ENCODE measurements around the gene CDH9. TPM values are rescaled to one million over a fixed set of nuclear protein-coding genes. Genes with fewer than 3 reads are reported as not detected.

Gene CDH9
- total RNA-seq, 4 donors from 2014 or later, result not detected

GRCh38 chr5:27026063-27026462 lies 12.3 kb downstream of the CDH9 start:
- no peak for DNase-seq
- H3K36me3 ChIP-seq, result no peaks in the 10 kb centered on the region
- in situ Hi-C loops (cut with MboI; ENCODE audit: low sequenced_read_pairs in 4 of 4) (no loop called here), intact Hi-C loops (cut with DNase I; ENCODE audit: low total_unique reads) (no loop called here)
- no peak for ATAC-seq
- H3K9me3 ChIP-seq, result no peaks in the 10 kb centered on the region
- no peaks in the 10 kb centered on the region for H3K4me1 ChIP-seq
- TF ChIP-seq CTCF (IDR thresholded peaks at IDR 0.05 in 4 of 5, conservative IDR thresholded peaks at IDR 0.05 in 1 of 5), result no peak
- no peak for TF ChIP-seq POLR2A (IDR thresholded peaks at IDR 0.05)
- H3K27me3 ChIP-seq, result no peaks in the 10 kb centered on the region
- no peak overlapping the region for H3K27ac ChIP-seq
- no peak overlapping the region for H3K4me3 ChIP-seq

DNA sequence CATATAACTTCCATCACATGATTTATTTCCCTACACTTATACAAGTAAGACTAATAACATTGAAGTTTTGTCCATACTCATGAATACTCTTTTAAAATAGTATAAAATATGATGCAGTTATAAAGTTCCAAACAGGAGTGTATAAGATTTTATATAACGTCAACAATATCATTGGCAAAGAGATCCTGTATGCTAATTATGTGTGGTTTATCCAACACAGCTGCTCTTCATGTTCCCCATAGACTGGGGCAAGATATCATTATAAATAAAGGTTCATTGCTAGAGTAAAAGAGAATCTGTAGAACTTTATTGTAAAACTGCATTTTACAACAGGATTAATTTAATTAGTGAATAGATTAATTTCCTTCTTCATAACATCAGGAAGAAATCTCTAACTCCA lies 16.9 kb downstream of the CDH9 start:
- in situ Hi-C loops (cut with MboI; ENCODE audit: low sequenced_read_pairs in 4 of 4) (no loop called here), intact Hi-C loops (cut with DNase I; ENCODE audit: low total_unique reads) (no loop called here)
- no peak for DNase-seq
- Histone ChIP-seq H3K27me3 (no peaks in the 10 kb centered on the region), H3K36me3 (no peaks in the 10 kb centered on the region), H3K27ac (no peak overlapping the region), H3K4me1 (no peaks in the 10 kb centered on the region), H3K4me3 (no peak overlapping the region), H3K9me3 (no peaks in the 10 kb centered on the region)
- no peak for ATAC-seq
- TF ChIP-seq POLR2A (IDR thresholded peaks at IDR 0.05) (no peak), CTCF (IDR thresholded peaks at IDR 0.05 in 4 of 5, conservative IDR thresholded peaks at IDR 0.05 in 1 of 5) (no peak)

- no peaks in the 10 kb centered on the region for H3K36me3 ChIP-seq
- H3K27ac ChIP-seq, result no peak overlapping the region
- H3K4me3 ChIP-seq, result no peak overlapping the region
- no peaks in the 10 kb centered on the region for H3K4me1 ChIP-seq
- intact Hi-C loops (cut with DNase I; ENCODE audit: low total_unique reads), result no loop called here
- DNase-seq (no peak), ATAC-seq (no peak)
- in situ Hi-C loops (cut with MboI; ENCODE audit: low sequenced_read_pairs in 4 of 4), result no loop called here
- TF ChIP-seq CTCF (IDR thresholded peaks at IDR 0.05 in 4 of 5, conservative IDR thresholded peaks at IDR 0.05 in 1 of 5) (no peak), POLR2A (IDR thresholded peaks at IDR 0.05) (no peak)
- H3K9me3 ChIP-seq, result no peaks in the 10 kb centered on the region
- H3K27me3 ChIP-seq, result no peaks in the 10 kb centered on the region
These were observed 17.4 kb downstream of the CDH9 start for GRCh38 chr5:27020973-27021372.

DNA sequence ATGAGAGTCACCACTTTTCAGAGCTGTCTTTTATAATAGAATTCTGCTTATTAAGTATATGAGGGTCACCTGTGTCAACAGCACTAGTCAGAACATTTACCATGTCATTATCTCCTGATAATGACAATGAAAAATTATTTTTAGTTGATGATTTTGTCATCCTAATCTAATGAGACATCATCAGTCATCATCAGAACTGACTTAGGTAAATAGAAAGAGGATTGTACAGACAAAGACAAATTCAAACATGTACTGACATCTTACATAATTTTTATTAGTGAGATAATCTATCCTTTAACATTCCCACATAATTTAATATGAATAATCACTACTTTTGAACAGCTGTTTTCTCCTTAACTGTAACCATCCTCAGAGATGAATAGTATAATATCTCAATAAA lies 22.6 kb downstream of the CDH9 start:
- DNase-seq (no peak), ATAC-seq (no peak)

More for the DNA sequence above, 22.6 kb downstream of the CDH9 start:
- no peaks in the 10 kb centered on the region for H3K4me1 ChIP-seq
- no peak overlapping the region for H3K27ac ChIP-seq
- TF ChIP-seq POLR2A (IDR thresholded peaks at IDR 0.05) (no peak), CTCF (IDR thresholded peaks at IDR 0.05 in 4 of 5, conservative IDR thresholded peaks at IDR 0.05 in 1 of 5) (no peak)
- in situ Hi-C loops (cut with MboI; ENCODE audit: low sequenced_read_pairs in 4 of 4), result no loop called here
- no peaks in the 10 kb centered on the region for H3K9me3 ChIP-seq
- no peak overlapping the region for H3K4me3 ChIP-seq
- H3K36me3 ChIP-seq, result no peaks in the 10 kb centered on the region
- no peaks in the 10 kb centered on the region for H3K27me3 ChIP-seq
- intact Hi-C loops (cut with DNase I; ENCODE audit: low total_unique reads), result no loop called here
